Karpas-422 (cell line): ENCODE results near the gene TBX1. TPM values are rescaled to one million over a fixed set of nuclear protein-coding genes. Genes with fewer than 3 reads are reported as not detected.

ENCODE experiments used
- DNase-seq: peaks from one replicate; pipeline ENCODE4 v3.0.0-alpha.2; 2015
- H2AFZ ChIP-seq: fragments of 200-600 bp; sonication (generic); 2 replicates; pipeline ENCODE4 v1.6.1; 2014; ENCODE audit warnings: antibody characterized with exemption, low read length, mixed read lengths
- H3K27ac ChIP-seq: fragments of 200-600 bp; sonication (generic); 2 replicates; pipeline ENCODE4 v1.5.1; 2014; ENCODE audit warnings: mild to moderate bottlenecking, low read length, moderate library complexity
- H3K27me3 ChIP-seq: fragments of 200-600 bp; sonication (generic); 2 replicates; pipeline ENCODE4 v1.6.1; 2014; ENCODE audit warnings: low read length, mixed read lengths
- H3K36me3 ChIP-seq: fragments of 200-600 bp; sonication (generic); 2 replicates; pipeline ENCODE4 v1.6.1; 2014; ENCODE audit warnings: low read length, mixed read lengths; ENCODE audit not compliant: insufficient read depth
- H3K4me1 ChIP-seq: fragments of 200-600 bp; sonication (generic); 2 replicates; pipeline ENCODE4 v1.6.1; 2014; ENCODE audit warnings: mild to moderate bottlenecking, low read length, mixed read lengths
- H3K4me2 ChIP-seq: fragments of 200-600 bp; sonication (generic); 2 replicates; pipeline ENCODE4 v1.6.1; 2014; ENCODE audit warnings: low read length, low read depth, mild to moderate bottlenecking; ENCODE audit not compliant: poor library complexity, severe bottlenecking
- H3K4me3 ChIP-seq: fragments of 200-600 bp; sonication (generic); 2 replicates; pipeline ENCODE4 v1.5.1; 2014; ENCODE audit warnings: mild to moderate bottlenecking, antibody characterized with exemption, low read length, mixed read lengths
- H3K79me2 ChIP-seq: fragments of 200-600 bp; sonication (generic); 2 replicates; pipeline ENCODE4 v1.6.1; 2014; ENCODE audit warnings: mild to moderate bottlenecking, low read length, mixed read lengths
- H3K9ac ChIP-seq: fragments of 200-600 bp; sonication (generic); 2 replicates; pipeline ENCODE4 v1.6.0; 2014; ENCODE audit warnings: low read length
- H3K9me2 ChIP-seq: fragments of 200-600 bp; sonication (generic), shearing (Covaris generic); replicated peaks from 2 replicates; pipeline ENCODE4 v1.6.0; 2014; ENCODE audit warnings: mild to moderate bottlenecking, low read length, moderate library complexity; ENCODE audit not compliant: insufficient read depth
- H3K9me3 ChIP-seq: fragments of 300-700, 200-600 bp; sonication (generic); 2 replicates; pipeline ENCODE4 v1.6.1; 2014; ENCODE audit warnings: low read length, mixed read lengths
- H4K20me1 ChIP-seq: fragments of 200-600 bp; sonication (generic); 2 replicates; pipeline ENCODE4 v1.6.1; 2014; ENCODE audit warnings: mild to moderate bottlenecking, antibody characterized with exemption, low read length, low read depth; ENCODE audit not compliant: insufficient read depth
- total RNA-seq: library from RNA; depleted of rRNA; stranded (reverse); fragments of >200 nt; shearing (Covaris generic); gene quantifications from 2 replicates; pipeline ENCODE4 v1.2.3, GENCODE V29; 2014; ENCODE audit warnings: low replicate concordance

Gene TBX1
- total RNA-seq, 1 experiment from 2014 or later = not detected

DNA sequence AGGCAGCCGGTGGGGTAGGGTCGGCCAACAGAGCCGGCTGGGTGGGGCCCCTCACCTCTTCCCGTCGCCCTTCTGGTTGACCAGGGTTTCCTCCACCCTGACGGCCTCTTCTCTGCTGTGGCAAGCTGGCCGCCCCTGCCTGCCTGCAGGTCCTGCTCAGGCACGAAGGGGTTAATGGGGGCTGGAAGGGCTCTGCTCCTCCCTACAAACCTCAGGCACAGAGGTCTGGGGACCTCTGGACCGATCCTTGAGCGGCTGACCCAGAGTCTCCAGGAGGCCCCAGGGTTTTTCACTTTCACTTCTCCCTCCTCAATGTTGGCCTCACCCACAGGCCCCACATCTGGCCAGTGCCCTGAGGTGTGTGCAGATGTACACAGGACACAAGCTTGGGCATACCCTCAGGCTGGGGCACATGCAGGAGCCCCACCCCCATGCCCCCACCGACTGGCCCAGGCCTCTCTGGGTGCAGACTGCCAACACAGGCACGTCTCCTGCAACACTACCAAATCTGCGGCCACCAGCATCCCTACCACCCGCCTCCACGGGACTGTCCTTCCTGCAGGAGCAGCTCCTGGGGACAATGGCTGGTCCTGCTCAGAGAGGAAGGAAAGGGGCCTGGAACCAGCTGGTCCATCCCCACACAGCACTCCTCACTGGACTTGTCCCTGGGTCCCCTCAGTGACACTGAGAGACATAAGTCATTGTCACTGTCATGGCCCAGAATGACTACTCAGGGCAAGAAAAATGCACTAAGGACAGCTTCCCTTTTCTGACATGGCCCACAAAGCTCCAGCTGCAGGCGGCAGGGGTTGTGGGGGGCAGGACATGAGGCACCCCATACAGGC lies 3.2 kb upstream of the TBX1 start:
- Histone ChIP-seq H2AFZ (no peak overlapping the region), H3K4me3 (no peak overlapping the region), H3K36me3 (no peaks in the 10 kb centered on the region), H3K4me1 (peaks cover 13% of the 10 kb centered on the region), H3K9me3 (no peaks in the 10 kb centered on the region), H4K20me1 (no peaks in the 10 kb centered on the region; the same call in 1 of the 2 replicates), H3K79me2 (no peaks in the 10 kb centered on the region), H3K27ac (no peak overlapping the region), H3K4me2 (peak overlapping the region; percentile 42), H3K9me2 (no peaks in the 10 kb centered on the region), H3K27me3 (no peaks in the 10 kb centered on the region), H3K9ac (no peak overlapping the region)
- DNase-seq = peak; percentile 57

DNA sequence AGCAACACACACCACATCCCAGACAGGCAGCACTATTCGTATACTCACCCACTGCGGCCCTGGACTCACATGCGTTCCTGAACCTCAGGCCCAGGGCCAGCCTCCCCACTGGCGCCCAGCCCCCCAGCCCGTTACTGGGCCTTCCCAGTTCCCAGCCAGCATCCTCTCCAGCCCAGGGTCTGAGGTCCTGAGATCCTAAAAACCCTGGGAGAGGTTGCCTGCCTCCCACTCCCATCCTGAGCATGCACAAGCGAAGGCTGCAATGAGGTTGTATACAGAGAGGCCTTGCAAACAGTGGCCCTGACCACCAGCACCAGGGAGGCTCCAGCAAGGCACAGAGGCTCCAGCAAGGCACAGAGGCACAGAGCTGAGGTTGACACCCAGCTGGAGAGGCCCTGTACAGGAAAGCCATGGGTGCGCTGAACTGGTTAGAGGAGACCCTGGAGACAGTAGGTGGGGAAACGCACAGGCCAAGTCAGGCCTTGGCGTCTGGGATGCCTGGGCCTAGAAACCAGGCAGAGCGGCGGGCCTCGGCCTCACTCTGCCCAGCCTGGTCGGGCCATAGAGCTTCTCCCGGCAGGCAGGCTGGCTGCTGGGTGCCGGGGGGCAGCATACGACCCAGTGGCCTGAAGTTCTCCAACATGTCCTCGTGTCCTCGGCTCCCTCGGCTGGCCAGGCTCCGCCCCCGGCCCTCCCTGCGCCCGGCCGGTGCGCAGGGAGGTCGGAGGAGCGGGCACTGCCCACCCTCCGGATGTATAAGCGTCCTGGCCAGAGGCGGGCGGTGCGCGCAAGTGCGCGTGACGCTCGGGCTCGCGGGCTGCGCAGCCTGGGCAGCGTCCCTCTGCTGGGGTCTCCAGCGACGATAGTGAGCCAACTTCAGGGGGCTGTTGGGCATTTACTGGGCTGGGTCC lies 2.3 kb upstream of the TBX1 start:
- Histone ChIP-seq H3K27me3 (no peaks in the 10 kb centered on the region), H2AFZ (no peak overlapping the region), H3K9me2 (no peaks in the 10 kb centered on the region), H3K36me3 (no peaks in the 10 kb centered on the region), H3K4me2 (no peak overlapping the region), H3K79me2 (no peaks in the 10 kb centered on the region), H3K9me3 (no peaks in the 10 kb centered on the region), H3K4me1 (peaks cover 13% of the 10 kb centered on the region), H3K4me3 (no peak overlapping the region), H3K27ac (no peak overlapping the region), H4K20me1 (no peaks in the 10 kb centered on the region; the same call in 1 of the 2 replicates), H3K9ac (no peak overlapping the region)
- no peak for DNase-seq

DNA sequence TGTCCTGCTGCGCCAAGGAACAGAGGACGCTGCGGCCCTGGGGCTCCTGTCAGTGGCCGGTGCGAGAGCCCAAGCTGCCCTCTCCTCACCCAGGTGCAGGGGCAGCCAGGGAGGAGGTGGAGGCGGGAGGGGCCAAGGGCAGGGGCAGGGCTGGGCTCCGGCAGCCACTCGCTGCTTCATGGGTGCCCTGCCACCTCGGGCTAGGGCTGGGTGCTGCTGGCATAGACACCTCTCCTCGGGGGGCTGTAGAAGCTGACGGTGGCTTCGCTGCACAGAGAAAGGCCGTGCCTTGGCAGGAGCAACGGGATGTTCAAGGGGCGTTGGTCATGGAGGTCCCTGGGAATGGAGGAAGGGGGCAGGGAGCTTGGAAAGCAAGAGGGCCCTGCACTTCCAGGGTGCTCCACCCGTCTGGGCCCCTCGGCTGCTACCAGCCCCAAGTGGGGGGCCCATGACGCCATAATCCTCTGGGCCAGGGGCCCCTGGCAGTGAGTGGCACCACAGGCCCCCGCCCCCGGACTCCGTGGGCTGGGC lies 1.6 kb upstream of the TBX1 start:
- peaks cover 13% of the 10 kb centered on the region for H3K4me1 ChIP-seq
- no peak overlapping the region for H3K4me2 ChIP-seq
- H3K79me2 ChIP-seq = no peaks in the 10 kb centered on the region
- no peak overlapping the region for H3K27ac ChIP-seq
- no peak overlapping the region for H2AFZ ChIP-seq
- no peaks in the 10 kb centered on the region for H3K36me3 ChIP-seq
- H3K9me2 ChIP-seq = no peaks in the 10 kb centered on the region
- no peaks in the 10 kb centered on the region for H3K9me3 ChIP-seq
- no peak overlapping the region for H3K9ac ChIP-seq
- H3K27me3 ChIP-seq = no peaks in the 10 kb centered on the region
- no peak overlapping the region for H3K4me3 ChIP-seq
- no peak for DNase-seq
- H4K20me1 ChIP-seq = no peaks in the 10 kb centered on the region; the same call in 1 of the 2 replicates

DNA sequence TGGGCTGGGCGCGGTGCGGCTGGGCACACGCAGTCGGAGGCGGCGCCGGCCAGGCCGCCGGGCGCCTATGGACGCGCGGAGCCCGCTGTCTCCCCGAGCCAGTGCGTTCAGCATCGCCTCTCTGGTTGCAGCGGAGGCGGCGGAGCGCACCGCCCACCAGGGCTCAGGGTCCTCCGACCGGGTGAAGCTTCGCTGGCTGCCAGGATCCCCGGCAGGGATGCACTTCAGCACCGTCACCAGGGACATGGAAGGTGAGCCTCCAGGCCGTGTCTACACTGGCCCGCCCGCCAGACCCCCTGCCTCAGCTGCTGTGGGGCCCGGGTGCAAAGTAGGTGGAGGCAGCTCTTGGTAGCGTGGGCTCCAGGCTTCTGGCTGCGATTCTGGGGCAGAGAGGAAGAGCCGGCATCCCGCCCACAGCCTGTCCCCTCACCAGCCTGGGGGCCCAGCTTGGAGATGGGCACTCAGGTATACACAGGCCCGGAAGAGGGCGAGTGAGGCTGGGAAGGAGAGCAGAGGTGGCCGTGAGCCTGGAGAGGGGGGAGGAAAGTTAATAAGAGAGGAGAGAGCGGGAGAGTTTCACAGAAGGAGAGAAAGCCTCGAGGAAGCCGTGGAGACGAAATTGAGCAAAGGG lies 1.0 kb upstream of the TBX1 start:
- Histone ChIP-seq H3K27me3 (no peaks in the 10 kb centered on the region), H3K9ac (no peak overlapping the region), H3K4me3 (no peak overlapping the region), H3K36me3 (no peaks in the 10 kb centered on the region), H3K9me2 (no peaks in the 10 kb centered on the region), H3K27ac (no peak overlapping the region), H2AFZ (no peak overlapping the region), H3K79me2 (no peaks in the 10 kb centered on the region), H4K20me1 (no peaks in the 10 kb centered on the region; the same call in 1 of the 2 replicates), H3K4me1 (peaks cover 13% of the 10 kb centered on the region), H3K9me3 (no peaks in the 10 kb centered on the region), H3K4me2 (no peak overlapping the region)
- no peak for DNase-seq

DNA sequence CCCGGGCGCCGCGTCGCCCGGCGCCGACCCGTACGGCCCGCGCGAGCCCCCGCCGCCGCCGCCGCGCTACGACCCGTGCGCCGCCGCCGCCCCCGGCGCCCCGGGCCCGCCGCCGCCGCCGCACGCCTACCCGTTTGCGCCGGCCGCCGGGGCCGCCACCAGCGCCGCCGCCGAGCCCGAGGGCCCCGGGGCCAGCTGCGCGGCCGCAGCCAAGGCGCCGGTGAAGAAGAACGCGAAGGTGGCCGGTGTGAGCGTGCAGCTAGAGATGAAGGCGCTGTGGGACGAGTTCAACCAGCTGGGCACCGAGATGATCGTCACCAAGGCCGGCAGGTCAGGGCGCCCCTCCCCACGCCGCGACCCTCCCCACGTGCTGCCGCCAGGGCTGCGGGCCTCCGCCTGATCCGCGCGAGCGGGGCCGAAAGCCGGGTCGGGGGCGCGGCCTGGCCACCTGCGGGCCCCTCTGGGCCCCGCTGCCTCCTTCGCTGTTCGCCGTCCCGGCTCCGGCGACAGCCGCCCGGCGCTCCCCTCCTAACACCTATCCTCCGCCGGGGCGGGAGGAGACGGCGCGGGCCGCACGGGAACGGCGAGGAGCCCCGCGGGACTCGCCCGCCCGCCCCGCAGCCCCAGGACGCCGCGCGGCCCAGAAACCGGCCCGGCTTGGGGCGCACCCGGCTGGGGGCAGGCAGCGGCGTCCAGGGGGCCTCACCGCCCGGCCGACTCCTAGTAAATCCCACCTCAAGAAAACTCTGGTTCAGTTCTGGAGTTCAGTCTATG lies 560 bp downstream of the TBX1 start:
- Histone ChIP-seq H2AFZ (no peak overlapping the region), H3K9me3 (no peaks in the 10 kb centered on the region), H3K36me3 (no peaks in the 10 kb centered on the region), H3K9ac (no peak overlapping the region), H3K27ac (no peak overlapping the region), H3K27me3 (no peaks in the 10 kb centered on the region), H3K9me2 (no peaks in the 10 kb centered on the region), H3K4me1 (peaks cover 13% of the 10 kb centered on the region), H4K20me1 (no peaks in the 10 kb centered on the region; the same call in 1 of the 2 replicates), H3K4me2 (no peak overlapping the region), H3K4me3 (no peak overlapping the region), H3K79me2 (no peaks in the 10 kb centered on the region)
- DNase-seq = no peak

DNA sequence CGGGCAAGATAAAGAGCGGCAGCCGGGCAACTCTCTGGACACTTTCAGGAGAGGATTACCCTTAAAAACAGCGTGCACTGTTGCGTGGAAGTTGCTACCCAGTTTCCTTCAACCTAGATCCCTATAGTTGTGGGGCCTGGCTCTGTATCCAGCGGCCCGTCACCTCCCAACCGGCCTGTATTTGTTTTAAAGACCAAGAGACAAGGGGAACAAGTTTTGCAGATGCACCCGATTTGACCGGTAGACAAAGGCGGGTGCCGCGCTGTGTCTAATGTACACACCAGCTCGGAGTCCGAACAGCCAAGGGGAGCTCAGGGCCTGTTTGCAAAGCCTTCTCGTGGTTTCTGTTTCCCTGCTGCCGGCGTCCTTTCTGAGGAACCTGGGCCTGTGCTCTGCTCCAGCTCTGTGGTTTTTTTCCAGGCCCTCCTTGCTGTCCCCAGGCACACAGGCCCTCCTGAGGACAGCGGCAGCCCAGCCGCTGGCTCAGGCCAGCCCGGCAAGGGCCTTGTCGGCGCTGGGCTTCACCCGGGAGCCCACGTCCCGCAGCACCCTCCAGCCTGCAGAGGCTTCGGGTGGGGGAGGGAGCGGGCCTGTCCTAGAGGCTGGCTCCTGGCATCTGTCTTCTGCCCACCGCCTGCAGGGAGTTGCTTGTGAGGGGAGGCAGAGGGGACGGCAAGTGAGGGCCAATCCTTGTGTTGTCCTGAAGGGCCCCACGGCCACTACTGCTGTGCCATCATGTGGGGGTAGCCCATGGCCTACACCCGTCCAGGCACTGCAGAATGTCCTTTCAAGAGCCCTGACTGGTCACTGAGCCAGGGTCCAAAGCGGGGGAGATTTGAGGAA lies 1.4 kb downstream of the TBX1 start:
- DNase-seq = no peak
- H3K27me3 ChIP-seq = no peaks in the 10 kb centered on the region
- no peaks in the 10 kb centered on the region for H3K9me2 ChIP-seq
- no peaks in the 10 kb centered on the region for H3K36me3 ChIP-seq
- no peak overlapping the region for H2AFZ ChIP-seq
- H4K20me1 ChIP-seq = no peaks in the 10 kb centered on the region; the same call in 1 of the 2 replicates
- no peak overlapping the region for H3K4me3 ChIP-seq
- peaks cover 11% of the 10 kb centered on the region for H3K4me1 ChIP-seq
- no peak overlapping the region for H3K4me2 ChIP-seq
- H3K27ac ChIP-seq = no peak overlapping the region
- no peaks in the 10 kb centered on the region for H3K79me2 ChIP-seq
- H3K9me3 ChIP-seq = no peaks in the 10 kb centered on the region
- no peak overlapping the region for H3K9ac ChIP-seq
